Neutrophil (primary cell): ENCODE results near the gene RPRD1A.

Source experiments
- H3K27ac ChIP-seq: fragments of 200-600 bp; sonication (generic); 2 replicates; pipeline ENCODE4 v1.5.1; 2016; ENCODE audit warnings: mild to moderate bottlenecking, moderate library complexity
- H3K27me3 ChIP-seq: fragments of 200-600 bp; sonication (generic); 2 replicates; pipeline ENCODE4 v1.6.0; 2016; ENCODE audit warnings: mild to moderate bottlenecking
- H3K36me3 ChIP-seq: fragments of 200-600 bp; sonication (generic); 2 replicates; pipeline ENCODE4 v1.5.1; 2017
- H3K4me1 ChIP-seq, 2 experiments: fragments of 200-600 bp in 1 of 2; sonication (generic) in 1 of 2; 1 replicate in 1 of 2; 2 replicates in 1 of 2; pipeline versions ENCODE4 v1.5.1 to v1.6.1; 2013 to 2016; ENCODE audit warnings: low read depth in 1 of 2, low read length in 1 of 2, mild to moderate bottlenecking in 1 of 2, moderate library complexity in 1 of 2; ENCODE audit not compliant: control insufficient read depth in 1 of 2, insufficient read depth in 1 of 2
- H3K4me3 ChIP-seq, 2 experiments: fragments of 200-600 bp in 1 of 2; sonication (generic) in 1 of 2; 1 replicate in 1 of 2; 2 replicates in 1 of 2; pipeline ENCODE4 v1.5.1; 2013 to 2016; ENCODE audit warnings: low read depth in 1 of 2, low read length in 1 of 2, mild to moderate bottlenecking in 1 of 2, moderate library complexity in 1 of 2
- H3K9me3 ChIP-seq: fragments of 200-600 bp; sonication (generic); 2 replicates; pipeline ENCODE4 v1.5.1; 2016
- TF ChIP-seq, protein P1 (sequence below): fragments of 200-600 bp; sonication (generic); IDR thresholded peaks from 2 replicates; pipeline ENCODE4 v1.5.1; 2016; ENCODE audit warnings: antibody characterized with exemption

The RPRD1A gene

DNA sequence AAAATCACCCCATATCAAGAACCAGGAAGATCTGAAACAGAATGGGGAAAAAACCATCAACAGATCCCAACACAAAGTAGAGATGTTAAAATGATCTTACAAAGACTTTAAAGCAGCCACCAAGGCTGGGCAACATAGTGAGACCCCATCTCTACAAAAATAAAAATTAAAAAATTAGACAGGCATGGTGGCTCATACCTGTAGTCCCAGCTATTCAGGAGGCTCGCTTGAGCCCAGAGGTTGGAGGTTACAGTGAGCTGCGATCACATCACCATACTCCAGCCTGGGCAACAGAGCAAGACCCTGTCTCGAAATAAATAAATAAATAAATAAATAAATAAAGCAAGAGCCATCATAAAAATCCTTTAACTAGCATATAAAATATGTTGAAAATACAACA lies 20.5 kb downstream of the RPRD1A start:
- Histone ChIP-seq H3K4me3 (no peak overlapping the region), H3K27me3 (no peaks in the 10 kb centered on the region), H3K9me3 (no peaks in the 10 kb centered on the region), H3K27ac (no peak overlapping the region), H3K36me3 (no peaks in the 10 kb centered on the region), H3K4me1 (no peaks in the 10 kb centered on the region)
- TF ChIP-seq, protein P1, sequence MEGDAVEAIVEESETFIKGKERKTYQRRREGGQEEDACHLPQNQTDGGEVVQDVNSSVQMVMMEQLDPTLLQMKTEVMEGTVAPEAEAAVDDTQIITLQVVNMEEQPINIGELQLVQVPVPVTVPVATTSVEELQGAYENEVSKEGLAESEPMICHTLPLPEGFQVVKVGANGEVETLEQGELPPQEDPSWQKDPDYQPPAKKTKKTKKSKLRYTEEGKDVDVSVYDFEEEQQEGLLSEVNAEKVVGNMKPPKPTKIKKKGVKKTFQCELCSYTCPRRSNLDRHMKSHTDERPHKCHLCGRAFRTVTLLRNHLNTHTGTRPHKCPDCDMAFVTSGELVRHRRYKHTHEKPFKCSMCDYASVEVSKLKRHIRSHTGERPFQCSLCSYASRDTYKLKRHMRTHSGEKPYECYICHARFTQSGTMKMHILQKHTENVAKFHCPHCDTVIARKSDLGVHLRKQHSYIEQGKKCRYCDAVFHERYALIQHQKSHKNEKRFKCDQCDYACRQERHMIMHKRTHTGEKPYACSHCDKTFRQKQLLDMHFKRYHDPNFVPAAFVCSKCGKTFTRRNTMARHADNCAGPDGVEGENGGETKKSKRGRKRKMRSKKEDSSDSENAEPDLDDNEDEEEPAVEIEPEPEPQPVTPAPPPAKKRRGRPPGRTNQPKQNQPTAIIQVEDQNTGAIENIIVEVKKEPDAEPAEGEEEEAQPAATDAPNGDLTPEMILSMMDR, result no peak

DNA sequence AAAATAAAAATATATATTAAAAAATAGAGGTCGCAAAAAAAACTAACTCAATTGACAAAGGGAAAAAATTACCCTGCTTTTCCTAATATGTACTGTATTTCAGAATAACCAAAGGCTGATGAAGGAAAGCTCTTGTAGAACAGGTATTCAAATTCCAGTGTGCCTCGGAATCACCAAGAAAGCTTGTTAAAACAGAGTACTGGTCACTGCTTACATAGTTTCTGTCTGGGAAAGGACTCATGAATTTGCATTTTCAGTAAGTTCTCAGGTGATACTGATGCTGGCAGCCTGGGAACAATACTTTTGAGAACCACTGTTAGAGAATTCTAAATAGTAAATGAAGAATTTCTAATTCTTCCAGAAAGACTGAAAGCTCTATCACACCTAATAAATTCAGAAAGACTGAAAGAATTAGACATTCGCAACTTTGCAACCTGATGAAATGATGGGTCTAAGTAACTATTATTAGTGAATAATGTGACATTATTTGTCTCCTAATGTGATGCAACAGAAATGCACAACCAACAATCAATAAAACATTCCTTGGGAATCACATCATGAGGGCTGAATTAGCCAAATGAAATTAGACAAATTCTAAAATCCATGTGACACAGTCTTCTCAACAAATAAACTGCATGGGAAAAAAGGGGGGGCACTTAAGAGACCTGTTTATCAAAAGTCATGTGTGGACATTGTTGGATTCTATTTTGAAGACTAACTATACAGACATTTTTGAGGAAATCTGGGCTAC lies 21.9 kb downstream of the RPRD1A start:
- Histone ChIP-seq H3K4me3 (no peak overlapping the region), H3K9me3 (no peaks in the 10 kb centered on the region), H3K36me3 (no peaks in the 10 kb centered on the region), H3K4me1 (no peaks in the 10 kb centered on the region), H3K27ac (no peak overlapping the region), H3K27me3 (no peaks in the 10 kb centered on the region)
- TF ChIP-seq, protein P1, result no peak

DNA sequence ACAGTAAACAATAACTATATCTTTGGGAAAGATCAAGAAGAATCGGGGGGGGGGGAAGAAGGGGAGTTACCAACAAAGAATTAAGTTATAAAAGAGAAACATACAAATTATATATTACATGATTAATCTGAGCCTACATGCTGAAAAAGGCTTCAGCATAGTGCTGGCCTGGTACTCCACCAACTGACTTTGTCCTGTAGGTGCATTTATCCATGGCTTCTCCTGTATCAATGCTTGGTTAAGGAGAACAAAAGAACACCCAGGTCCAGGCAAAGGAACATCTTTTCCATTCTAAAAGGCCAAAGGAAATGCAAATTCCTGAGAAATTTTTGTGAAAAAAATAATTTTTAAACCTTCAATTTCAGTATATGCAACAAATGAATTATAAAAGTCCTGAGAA lies 24.2 kb downstream of the RPRD1A start:
- H3K9me3 ChIP-seq, result no peaks in the 10 kb centered on the region
- H3K4me3 ChIP-seq, result no peak overlapping the region
- no peak overlapping the region for H3K27ac ChIP-seq
- no peaks in the 10 kb centered on the region for H3K36me3 ChIP-seq
- H3K4me1 ChIP-seq, result no peaks in the 10 kb centered on the region
- TF ChIP-seq, protein P1, result no peak
- H3K27me3 ChIP-seq, result no peaks in the 10 kb centered on the region

DNA sequence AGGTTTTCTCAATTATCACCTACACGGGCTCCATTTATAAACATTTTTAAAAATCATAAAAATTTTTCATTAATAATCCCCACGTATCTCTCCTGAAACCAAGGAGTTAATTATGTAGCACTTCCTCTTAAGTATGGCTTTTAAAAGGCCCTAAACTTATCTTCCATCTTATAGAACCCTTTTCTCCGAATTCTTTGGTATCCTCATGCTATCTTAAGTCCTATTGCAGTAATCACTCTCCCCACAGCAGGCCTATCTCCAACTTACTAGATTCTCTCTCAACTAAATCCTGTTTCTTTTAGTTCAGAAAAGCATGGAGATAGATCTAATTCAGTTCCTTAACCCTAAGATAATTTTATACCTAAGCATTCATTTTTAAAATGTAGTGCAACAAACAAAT lies 26.2 kb downstream of the RPRD1A start:
- TF ChIP-seq, protein P1, result no peak
- no peaks in the 10 kb centered on the region for H3K4me1 ChIP-seq
- H3K27me3 ChIP-seq, result no peaks in the 10 kb centered on the region
- H3K4me3 ChIP-seq, result no peak overlapping the region
- H3K27ac ChIP-seq, result no peak overlapping the region
- H3K36me3 ChIP-seq, result no peaks in the 10 kb centered on the region
- H3K9me3 ChIP-seq, result no peaks in the 10 kb centered on the region

DNA sequence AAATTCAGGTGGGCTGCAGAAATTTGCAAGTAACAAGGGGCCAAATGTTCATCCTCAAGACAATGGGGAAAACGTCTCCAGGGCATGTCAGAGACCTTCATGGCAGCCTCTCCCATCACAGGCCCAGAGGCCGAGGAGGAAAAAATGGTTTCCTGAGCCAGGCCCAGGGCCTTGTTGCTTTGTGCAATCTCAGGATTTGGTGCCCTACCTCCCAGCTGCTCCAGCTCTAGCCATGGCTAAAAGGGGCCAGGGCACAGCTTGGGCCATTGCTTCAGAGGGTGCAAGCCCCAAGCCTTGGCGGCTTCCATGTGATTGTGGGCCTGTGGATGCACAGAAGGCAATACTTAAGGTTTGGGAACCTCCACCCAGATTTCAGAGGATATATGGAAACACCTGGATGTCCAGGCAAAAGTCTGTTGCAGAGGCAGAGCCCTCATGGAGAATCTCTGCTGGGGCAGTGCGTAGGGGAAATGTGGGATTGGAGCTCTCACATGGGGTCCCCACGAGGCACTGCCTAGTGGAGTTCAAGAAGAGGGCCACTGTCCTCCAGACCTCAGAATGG lies 29.2 kb downstream of the RPRD1A start:
- Histone ChIP-seq H3K4me1 (peaks cover 3 to 13% of the 10 kb centered on the region in 2 experiments), H3K4me3 (no peak overlapping the region), H3K36me3 (no peaks in the 10 kb centered on the region), H3K9me3 (no peaks in the 10 kb centered on the region), H3K27me3 (no peaks in the 10 kb centered on the region), H3K27ac (no peak overlapping the region)
- TF ChIP-seq, protein P1, result no peak
